ENCODE data around the gene SLC16A8.

DNA sequence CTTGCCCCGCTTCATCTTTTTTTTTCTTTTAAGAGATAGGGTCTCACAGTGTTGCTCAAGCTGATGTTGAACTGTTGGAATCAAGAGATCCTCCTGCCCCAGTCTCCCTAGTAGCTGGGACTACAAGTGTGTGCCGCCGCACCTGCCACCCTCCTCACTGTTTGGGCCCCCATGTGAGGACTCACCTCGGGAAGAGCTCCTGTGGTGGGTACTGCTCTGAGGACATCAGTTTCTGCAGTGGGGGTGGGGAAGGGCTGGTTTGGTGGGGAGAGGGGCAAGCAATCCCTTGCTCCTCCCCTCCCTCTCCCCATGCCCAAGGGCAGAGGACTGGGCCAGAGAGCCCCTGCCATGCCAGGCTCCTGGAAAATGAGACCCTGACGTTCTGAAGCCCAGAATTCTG lies 1.5 kb upstream of the SLC16A8 start:
- TF ChIP-seq, protein P1, sequence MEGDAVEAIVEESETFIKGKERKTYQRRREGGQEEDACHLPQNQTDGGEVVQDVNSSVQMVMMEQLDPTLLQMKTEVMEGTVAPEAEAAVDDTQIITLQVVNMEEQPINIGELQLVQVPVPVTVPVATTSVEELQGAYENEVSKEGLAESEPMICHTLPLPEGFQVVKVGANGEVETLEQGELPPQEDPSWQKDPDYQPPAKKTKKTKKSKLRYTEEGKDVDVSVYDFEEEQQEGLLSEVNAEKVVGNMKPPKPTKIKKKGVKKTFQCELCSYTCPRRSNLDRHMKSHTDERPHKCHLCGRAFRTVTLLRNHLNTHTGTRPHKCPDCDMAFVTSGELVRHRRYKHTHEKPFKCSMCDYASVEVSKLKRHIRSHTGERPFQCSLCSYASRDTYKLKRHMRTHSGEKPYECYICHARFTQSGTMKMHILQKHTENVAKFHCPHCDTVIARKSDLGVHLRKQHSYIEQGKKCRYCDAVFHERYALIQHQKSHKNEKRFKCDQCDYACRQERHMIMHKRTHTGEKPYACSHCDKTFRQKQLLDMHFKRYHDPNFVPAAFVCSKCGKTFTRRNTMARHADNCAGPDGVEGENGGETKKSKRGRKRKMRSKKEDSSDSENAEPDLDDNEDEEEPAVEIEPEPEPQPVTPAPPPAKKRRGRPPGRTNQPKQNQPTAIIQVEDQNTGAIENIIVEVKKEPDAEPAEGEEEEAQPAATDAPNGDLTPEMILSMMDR (IDR thresholded peaks at IDR 0.05), result no peak
- no peak for TF ChIP-seq POLR2A (IDR thresholded peaks at IDR 0.05)
